Measurements from ENCODE around the gene KCTD17. TPM values are rescaled to one million over a fixed set of nuclear protein-coding genes. Genes with fewer than 3 reads are reported as not detected.
"Not testable (repeated sequence)": the region's sequence is repeated elsewhere in the genome, so short reads cannot be mapped to it uniquely, and the experiment has no call there.

The KCTD17 gene
- total RNA-seq, 2 experiments from 2014 or later, result 25.7 to 29.7 TPM

DNA sequence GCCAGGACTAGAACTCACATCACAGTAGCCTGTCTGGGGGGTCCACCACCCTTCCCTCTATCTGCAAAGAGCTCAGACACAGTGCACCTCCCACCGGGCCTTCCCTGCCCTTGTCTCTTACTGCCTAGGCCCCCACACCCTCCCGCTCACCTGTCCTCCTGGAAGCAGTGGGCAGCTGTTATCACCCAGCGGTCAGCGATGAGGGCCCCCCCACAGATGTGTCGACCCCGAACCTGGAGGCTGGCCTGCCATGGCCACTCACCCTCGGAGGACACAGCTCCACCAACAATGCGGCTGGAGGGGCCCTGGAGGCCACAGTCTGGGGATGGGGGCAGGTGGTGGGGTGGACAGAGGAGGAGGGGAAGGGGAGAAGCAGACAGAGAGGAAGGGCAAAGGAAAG lies 18.8 kb downstream of the KCTD17 start:
- Mint-ChIP-seq H3K4me1 (peaks cover 4% of the 10 kb centered on the region), H3K9me3 (no peaks in the 10 kb centered on the region), H3K36me3 (ENCODE audit: low read depth) (no peaks in the 10 kb centered on the region), H3K4me3 (no peak overlapping the region), H3K27ac (no peak overlapping the region), H3K27me3 (peaks cover 21% of the 10 kb centered on the region)
- ChIA-PET POLR2A (interaction anchor here (0.6 kb wide), 1 partner anchor 53 kb away, joined by 3 read pairs; no protein-coding TSS in a partner anchor), CTCF (no interaction called here)
- no peak for DNase-seq

DNA sequence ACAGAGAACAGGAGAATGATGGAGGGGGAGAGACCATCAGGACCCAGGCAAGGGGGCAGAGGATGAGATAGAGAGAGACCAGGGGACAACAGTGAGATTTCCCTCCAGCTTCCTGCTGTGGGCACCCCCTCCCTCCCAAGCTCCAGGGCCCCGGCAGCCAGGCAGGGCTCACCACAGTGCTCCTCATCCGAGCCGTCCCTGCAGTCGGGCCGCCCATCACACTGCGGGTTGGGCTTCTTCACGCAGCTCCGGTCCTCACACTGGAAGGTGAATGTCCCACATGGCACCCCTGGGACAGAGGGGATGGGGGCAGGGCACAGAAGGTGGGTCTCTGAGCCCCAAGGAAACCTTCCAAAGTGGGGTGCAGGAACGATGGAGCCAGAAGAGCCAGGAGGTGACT lies 19.2 kb downstream of the KCTD17 start:
- ChIA-PET CTCF (no interaction called here), POLR2A (interaction anchor here (0.6 kb wide), 1 partner anchor 53 kb away, joined by 3 read pairs; no protein-coding TSS in a partner anchor)
- Mint-ChIP-seq H3K27ac (no peak overlapping the region), H3K4me1 (peaks cover 7% of the 10 kb centered on the region), H3K4me3 (no peak overlapping the region), H3K36me3 (ENCODE audit: low read depth) (no peaks in the 10 kb centered on the region), H3K9me3 (no peaks in the 10 kb centered on the region), H3K27me3 (peaks cover 21% of the 10 kb centered on the region)
- no peak for DNase-seq

DNA sequence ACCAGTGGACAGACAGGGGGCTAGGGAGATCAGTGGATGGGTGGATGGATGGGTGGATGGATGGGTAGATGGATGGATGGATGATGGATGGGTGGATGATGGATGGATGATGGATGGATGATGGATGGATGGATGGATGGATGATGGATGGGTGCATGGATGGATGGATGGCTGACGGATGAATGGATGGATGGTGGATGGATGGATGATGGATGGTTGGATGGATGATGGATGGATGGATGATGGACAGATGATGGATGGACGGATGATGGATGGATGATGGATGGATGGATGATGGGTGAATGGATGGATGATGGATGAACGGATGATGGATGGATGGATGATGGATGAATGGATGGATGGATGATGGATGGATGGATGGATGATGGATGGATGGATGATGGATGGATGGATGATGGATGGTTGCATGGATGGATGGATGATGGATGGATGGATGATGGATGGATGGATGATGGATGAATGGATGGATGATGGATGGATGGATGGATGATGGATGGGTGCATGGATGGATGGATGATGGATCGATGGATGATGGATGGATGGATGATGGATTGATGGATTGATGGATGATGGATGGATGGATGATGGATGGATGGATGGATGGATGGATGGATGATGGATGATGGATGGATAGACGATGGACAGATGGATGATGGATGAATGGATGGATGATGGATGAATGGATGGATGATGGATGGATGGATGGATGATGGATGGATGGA lies 20.5 kb downstream of the KCTD17 start:
- H3K4me1 Mint-ChIP-seq, result peaks cover 12% of the 10 kb centered on the region
- CTCF ChIA-PET, POLR2A ChIA-PET: not testable (repeated sequence)

DNA sequence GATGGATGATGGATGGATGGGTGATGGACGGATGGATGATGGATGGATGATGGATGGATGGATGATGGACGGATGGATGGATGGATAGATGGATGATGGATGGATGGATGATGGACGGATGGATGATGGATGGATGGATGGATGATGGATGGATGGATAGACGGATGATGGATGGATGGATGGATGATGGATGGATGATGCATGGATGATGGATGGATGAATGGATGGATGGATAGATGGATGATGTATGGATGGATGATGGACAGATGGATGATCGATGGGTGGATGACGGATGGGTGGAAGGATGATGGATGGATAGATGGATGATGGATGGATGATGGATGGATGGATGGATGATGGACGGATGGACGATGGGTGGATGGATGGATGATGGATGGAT lies 21.1 kb downstream of the KCTD17 start:
- no peak overlapping the region for H3K4me3 Mint-ChIP-seq
- H3K27ac Mint-ChIP-seq, result no peak overlapping the region
- no peak for DNase-seq
- no peaks in the 10 kb centered on the region for H3K36me3 Mint-ChIP-seq (ENCODE audit: low read depth)
- peaks cover 20% of the 10 kb centered on the region for H3K27me3 Mint-ChIP-seq
- H3K4me1 Mint-ChIP-seq, result peaks cover 16% of the 10 kb centered on the region
- POLR2A ChIA-PET, result no interaction called here
- CTCF ChIA-PET, result interaction anchor here (0.6 kb wide), 1 partner anchor 240 kb away, joined by 5 read pairs; no protein-coding TSS in a partner anchor
- no peaks in the 10 kb centered on the region for H3K9me3 Mint-ChIP-seq

More for the DNA sequence above, 20.5 kb downstream of the KCTD17 start:
- H3K9me3 Mint-ChIP-seq; H3K27ac Mint-ChIP-seq; H3K4me3 Mint-ChIP-seq; H3K36me3 Mint-ChIP-seq (ENCODE audit: low read depth); DNase-seq: not testable (repeated sequence)
- H3K27me3 Mint-ChIP-seq, result peaks cover 21% of the 10 kb centered on the region

DNA sequence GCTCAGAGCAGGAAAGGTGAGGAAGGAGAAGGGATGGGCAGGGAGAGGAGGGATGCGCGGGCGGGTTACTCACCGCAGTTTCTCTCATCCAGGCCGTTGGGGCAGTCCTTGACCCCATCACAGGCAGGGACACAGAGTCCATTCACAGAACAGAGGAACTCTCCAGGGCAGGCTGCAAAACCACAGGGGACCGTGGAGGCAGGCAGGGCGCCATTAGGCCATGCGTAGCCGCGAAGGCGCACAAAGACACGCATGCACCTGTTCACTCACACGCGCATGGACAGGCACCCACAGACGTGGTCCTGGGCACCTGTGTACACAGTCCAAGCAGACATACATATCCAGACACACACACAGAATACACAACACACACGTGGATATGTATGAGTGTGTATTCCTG lies 23.0 kb downstream of the KCTD17 start:
- CTCF ChIA-PET, result interaction anchor here (1.3 kb wide), 1 partner anchor 125 kb away, joined by 4 read pairs; no protein-coding TSS in a partner anchor

DNA sequence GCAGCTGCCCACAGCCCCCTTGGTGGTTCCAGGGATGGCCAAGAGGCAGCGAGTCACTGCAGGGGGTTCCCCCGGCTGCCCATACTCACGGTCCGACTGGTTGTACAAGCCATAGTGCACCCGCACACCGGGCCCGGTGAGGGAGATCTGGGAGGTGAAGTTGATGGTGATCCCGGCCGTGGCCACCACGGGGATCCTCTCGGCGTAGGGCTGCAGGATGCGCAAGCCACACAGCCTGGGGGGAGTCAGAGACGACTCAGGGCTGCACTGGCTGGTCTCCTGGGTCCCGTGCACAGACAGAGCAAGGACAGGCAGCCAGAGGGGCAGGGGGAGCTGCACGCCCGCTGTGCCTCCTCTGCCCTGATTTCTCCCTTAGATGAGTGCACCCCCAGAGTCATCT lies 23.5 kb downstream of the KCTD17 start:
- no peak for DNase-seq
- Mint-ChIP-seq H3K9me3 (no peaks in the 10 kb centered on the region), H3K4me1 (peaks cover 39% of the 10 kb centered on the region), H3K27ac (no peak overlapping the region), H3K4me3 (no peak overlapping the region), H3K27me3 (peaks cover 2% of the 10 kb centered on the region), H3K36me3 (ENCODE audit: low read depth) (no peaks in the 10 kb centered on the region)
- ChIA-PET CTCF (no interaction called here), POLR2A (no interaction called here)

More for the DNA sequence above, 23.0 kb downstream of the KCTD17 start:
- Mint-ChIP-seq H3K4me3 (no peak overlapping the region), H3K27me3 (peaks cover 7% of the 10 kb centered on the region), H3K9me3 (no peaks in the 10 kb centered on the region), H3K4me1 (peaks cover 34% of the 10 kb centered on the region), H3K36me3 (ENCODE audit: low read depth) (no peaks in the 10 kb centered on the region), H3K27ac (no peak overlapping the region)
- no peak for DNase-seq
- POLR2A ChIA-PET, result no interaction called here

DNA sequence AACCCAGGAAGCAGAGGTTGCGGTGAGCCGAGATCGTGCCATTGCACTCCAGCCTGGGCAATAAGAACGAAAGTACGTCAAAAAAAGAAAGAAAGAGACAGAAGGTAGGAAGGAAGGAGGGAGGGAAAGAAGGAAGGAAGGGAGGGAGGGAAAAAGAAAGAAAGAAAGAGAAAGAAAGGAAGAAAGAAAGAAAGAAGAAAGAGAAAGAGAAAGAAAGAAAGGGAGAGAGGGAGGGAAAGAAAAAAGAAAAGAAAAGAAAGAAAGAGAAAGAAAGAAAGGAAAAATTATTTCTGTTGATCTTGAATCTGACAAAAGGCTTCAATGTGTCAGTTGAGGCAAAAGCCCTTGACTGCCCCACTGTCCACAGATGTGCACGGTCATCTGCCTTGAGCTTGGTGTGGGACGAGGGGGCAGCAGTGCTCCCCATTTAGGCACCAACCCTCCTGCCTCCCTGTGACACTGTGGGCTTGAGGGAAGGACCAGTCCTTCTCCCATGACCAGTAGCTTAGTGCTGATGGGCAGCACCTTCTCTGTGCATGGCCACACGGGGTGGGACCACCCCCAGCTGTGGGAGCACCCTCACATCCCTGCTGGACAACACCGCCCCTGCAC lies 24.4 kb downstream of the KCTD17 start:
- no peaks in the 10 kb centered on the region for H3K36me3 Mint-ChIP-seq (ENCODE audit: low read depth)
- H3K9me3 Mint-ChIP-seq, result no peaks in the 10 kb centered on the region
- ChIA-PET POLR2A (no interaction called here), CTCF (interaction anchor here (1.0 to 2.1 kb wide), 9 partner anchors 12 to 124 kb away, joined by 3 to 8 read pairs (median 4); no protein-coding TSS in a partner anchor)
- no peak overlapping the region for H3K4me3 Mint-ChIP-seq
- H3K4me1 Mint-ChIP-seq, result peaks cover 48% of the 10 kb centered on the region
- H3K27me3 Mint-ChIP-seq, result no peaks in the 10 kb centered on the region
- no peak for DNase-seq
- peak overlapping the region; percentile 66 for H3K27ac Mint-ChIP-seq

DNA sequence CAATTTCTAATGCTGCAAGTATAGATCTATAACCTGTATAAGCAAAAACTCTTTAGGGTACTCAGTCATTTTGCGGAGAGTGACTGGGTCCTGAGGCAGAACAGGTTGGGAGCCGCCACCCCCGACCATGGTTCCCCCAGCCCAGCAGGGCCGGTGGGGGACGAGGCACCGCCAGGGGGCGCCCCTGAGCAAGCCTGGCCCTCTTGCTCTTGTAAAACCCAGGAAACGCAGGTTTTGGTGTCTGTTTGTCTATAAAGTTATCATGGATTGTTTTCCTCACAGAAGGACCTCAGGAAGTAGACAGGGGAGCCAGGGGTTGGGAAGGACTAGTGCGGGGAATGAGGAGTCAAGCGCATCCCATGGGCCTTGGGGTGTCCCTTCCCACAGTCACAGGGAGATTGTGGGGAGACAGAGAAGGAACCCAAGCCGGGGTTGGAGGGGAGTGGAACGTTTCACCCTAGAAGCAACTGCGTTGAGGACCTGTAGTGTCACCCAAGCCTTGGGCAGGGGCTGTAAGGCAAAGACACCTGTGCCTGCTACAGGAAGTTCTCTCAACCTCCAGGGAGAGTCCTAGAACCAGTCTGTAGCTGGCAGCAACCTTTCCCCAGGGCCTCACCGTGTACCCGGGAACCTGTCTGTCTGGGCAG lies 26.4 kb downstream of the KCTD17 start:
- ChIA-PET POLR2A (no interaction called here), CTCF (interaction anchor here (0.6 to 1.8 kb wide), 12 partner anchors 9 to 202 kb away, joined by 3 to 8 read pairs (median 4); partner anchors contain the start of gene IL2RB)
- no peak overlapping the region for H3K4me3 Mint-ChIP-seq
- H3K4me1 Mint-ChIP-seq, result peaks cover 68% of the 10 kb centered on the region
- H3K27ac Mint-ChIP-seq, result peak overlapping the region; percentile 97
- no peaks in the 10 kb centered on the region for H3K9me3 Mint-ChIP-seq
- no peaks in the 10 kb centered on the region for H3K36me3 Mint-ChIP-seq (ENCODE audit: low read depth)
- H3K27me3 Mint-ChIP-seq, result no peaks in the 10 kb centered on the region
- peak; percentile 86 for DNase-seq

DNA sequence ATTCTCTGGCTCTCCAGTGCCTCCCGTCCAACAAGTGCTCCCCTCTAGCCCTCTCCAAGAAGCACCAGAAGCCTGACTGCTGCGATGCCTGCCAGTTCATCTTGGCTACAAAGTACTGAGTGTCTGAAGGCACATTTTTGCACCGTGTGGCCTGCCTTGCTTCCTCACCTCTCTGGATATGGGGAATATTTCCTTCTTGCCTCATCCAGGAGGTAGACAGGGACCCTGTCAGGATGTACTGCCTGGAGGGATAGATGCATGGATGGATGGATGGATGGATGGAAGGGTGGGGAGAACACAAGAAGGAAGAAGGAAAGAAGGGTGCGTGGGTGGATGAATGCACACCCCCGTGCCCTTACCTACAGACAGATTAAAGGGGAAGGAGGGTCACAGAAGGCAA lies 27.6 kb downstream of the KCTD17 start:
- no peaks in the 10 kb centered on the region for H3K27me3 Mint-ChIP-seq
- H3K4me3 Mint-ChIP-seq, result peak overlapping the region; percentile 60
- peaks cover 78% of the 10 kb centered on the region for H3K4me1 Mint-ChIP-seq
- ChIA-PET POLR2A (interaction anchor here (0.7 to 1.9 kb wide), 3 partner anchors 11 to 43 kb away, joined by 3 to 14 read pairs (median 3); no protein-coding TSS in a partner anchor), CTCF (interaction anchor here (0.8 to 2.3 kb wide), 18 partner anchors 10 to 226 kb away, joined by 3 to 10 read pairs (median 4); partner anchors contain the start of gene IL2RB)
- peak overlapping the region; percentile 97 for H3K27ac Mint-ChIP-seq
- H3K9me3 Mint-ChIP-seq, result no peaks in the 10 kb centered on the region
- H3K36me3 Mint-ChIP-seq (ENCODE audit: low read depth), result no peaks in the 10 kb centered on the region
- no peak for DNase-seq

DNA sequence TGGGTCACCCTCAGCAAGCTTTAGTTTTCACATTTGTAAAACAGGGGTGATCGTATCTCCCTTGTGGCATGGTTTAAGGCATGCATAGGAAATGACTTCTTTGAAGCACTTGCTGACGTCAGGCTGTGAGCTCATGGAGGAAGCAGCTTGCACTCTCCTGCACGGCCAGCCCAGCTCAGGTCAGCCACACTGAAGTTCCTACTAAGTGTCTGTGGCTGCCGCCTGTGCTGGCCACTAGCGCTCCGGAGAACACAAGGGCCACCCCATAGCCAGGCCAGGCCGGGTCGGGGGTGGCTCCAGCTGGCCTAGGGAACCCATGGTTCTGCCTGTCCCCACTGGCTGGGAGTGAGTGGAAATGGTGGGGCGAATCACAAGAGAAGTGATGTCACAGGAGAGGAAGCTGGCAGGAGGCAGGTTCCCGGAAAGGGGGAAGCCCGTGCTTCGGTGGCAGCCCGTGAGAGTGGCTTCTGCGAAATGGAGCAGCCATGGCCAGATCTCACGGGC lies 28.2 kb downstream of the KCTD17 start:
- H3K4me1 Mint-ChIP-seq, result peaks cover 84% of the 10 kb centered on the region
- POLR2A ChIA-PET, result interaction anchor here (0.7 to 1.9 kb wide), 5 partner anchors 9 to 165 kb away, joined by 3 to 14 read pairs (median 3); partner anchors contain the start of gene RAC2
- DNase-seq, result peak; percentile 92
- no peaks in the 10 kb centered on the region for H3K9me3 Mint-ChIP-seq
- H3K36me3 Mint-ChIP-seq (ENCODE audit: low read depth), result no peaks in the 10 kb centered on the region
- CTCF ChIA-PET, result interaction anchor here (0.6 to 2.3 kb wide), 22 partner anchors 9 to 689 kb away, joined by 3 to 10 read pairs (median 4); partner anchors contain the start of gene IL2RB
- H3K4me3 Mint-ChIP-seq, result peak overlapping the region; percentile 60
- H3K27ac Mint-ChIP-seq, result peak overlapping the region; percentile 97
- no peaks in the 10 kb centered on the region for H3K27me3 Mint-ChIP-seq

DNA sequence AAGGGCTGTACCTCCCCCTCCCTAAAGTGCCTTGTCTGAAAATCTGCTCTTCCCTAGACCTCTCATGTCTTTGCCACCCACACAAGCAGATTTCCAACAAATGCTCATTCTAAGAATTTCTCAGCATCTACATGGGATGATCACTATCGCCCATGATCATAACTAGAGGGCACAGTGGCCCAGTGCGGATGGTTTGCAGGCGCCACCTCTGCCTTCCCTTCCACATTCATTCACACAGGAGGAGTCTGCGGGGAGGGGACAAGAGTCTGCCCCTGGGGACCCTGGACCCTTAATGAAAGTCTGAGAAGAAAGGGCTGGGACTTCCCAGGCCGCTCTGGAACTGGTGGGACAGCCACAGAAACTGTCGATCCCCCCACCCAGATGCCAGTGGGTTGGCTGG lies 28.9 kb downstream of the KCTD17 start:
- Mint-ChIP-seq H3K4me1 (peaks cover 83% of the 10 kb centered on the region), H3K4me3 (peak overlapping the region; percentile 41)
- no peak for DNase-seq

DNA sequence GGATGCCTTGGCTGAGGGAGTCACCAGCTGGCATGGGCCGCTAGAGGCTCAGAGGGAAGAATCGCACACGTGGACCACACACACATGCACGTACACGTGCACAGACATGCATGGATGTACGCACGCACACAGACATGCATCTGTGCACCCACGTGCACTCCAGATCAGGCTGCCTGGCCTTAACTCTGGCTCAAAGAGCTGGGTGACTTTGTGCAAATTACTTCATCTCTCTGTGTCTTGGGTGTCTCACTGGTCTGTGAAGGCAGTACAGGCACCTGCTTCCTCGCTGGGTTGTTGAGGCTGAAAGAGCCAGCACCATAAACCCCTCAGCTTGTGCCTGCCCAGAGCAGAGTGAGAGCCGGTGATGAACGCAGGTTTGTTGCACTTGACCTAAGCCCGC lies 29.3 kb downstream of the KCTD17 start:
- POLR2A ChIA-PET, result interaction anchor here (1.9 kb wide), 1 partner anchor 41 kb away, joined by 14 read pairs; no protein-coding TSS in a partner anchor
- no peak for DNase-seq
- Mint-ChIP-seq H3K9me3 (no peaks in the 10 kb centered on the region), H3K4me1 (peaks cover 79% of the 10 kb centered on the region), H3K27ac (peak overlapping the region; percentile 97), H3K4me3 (no peak overlapping the region), H3K27me3 (no peaks in the 10 kb centered on the region), H3K36me3 (ENCODE audit: low read depth) (no peaks in the 10 kb centered on the region)
- CTCF ChIA-PET, result interaction anchor here (1.2 to 2.3 kb wide), 9 partner anchors 14 to 225 kb away, joined by 3 to 10 read pairs (median 5); partner anchors contain the start of gene IL2RB

More for the DNA sequence above, 28.9 kb downstream of the KCTD17 start:
- ChIA-PET CTCF (interaction anchor here (1.2 to 2.3 kb wide), 10 partner anchors 9 to 119 kb away, joined by 3 to 10 read pairs (median 6); partner anchors contain the start of gene IL2RB), POLR2A (interaction anchor here (0.7 to 1.9 kb wide), 3 partner anchors 28 to 164 kb away, joined by 3 to 14 read pairs (median 3); partner anchors contain the start of gene RAC2)
- Mint-ChIP-seq H3K27me3 (no peaks in the 10 kb centered on the region), H3K27ac (peak overlapping the region; percentile 97), H3K9me3 (no peaks in the 10 kb centered on the region), H3K36me3 (ENCODE audit: low read depth) (no peaks in the 10 kb centered on the region)

Data from activated CD4-positive, alpha-beta T cell treated with anti-CD3 and anti-CD28 coated beads, Interleukin-2, amount 10 ng/mL, durations not matched to agents 7 days and 5 days (primary cell).